NCI-H1930 (cell line): ENCODE results near the gene KRT5.

Source experiments
- DNase-seq, 2 experiments: peaks; one replicate each; lab custom pipeline; 2025; lab: John Stamatoyannopoulos, UW

Gene KRT5

DNA sequence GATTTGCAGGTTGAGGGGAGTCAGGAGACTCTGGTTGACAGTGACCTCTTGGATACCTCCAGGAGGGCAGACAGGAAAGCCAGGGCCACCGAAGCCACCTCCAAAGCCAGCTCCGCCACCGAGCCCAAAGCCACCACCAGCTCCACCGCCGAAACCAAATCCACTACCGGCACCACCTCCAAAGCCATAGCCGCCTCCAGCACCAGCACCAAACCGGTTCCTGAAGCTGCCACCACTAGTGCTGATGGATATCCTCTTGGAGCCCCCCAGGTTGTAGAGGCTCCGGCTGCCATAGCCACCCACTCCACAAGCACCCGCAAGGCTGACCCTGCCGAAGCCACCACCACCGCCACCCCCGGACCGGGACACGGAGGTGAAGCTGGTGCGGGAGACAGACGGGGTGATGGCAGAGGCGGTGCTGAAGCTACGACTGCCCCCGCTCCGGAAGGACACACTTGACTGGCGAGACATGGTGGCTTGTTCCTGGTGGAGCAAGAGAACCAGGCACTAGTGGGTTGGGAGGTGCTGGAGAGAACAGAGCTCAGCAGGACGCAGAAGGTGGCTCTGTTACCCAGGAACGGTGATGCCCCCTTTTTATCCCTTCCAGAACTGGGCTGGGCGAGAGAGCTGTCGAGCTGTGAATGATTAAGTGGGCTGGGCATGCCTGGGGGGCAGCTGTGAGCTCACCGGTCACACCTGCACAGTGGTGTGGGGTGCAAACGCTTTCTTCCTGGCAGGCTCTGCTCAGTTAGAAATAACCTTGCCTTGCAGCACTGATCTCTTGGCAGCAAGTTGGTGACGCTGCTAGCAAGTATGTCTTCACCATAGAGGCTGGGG, at the start of gene KRT5:
KRT5 (minus strand) TSS at position 569 of the 837 bp plus-strand sequence; CDS start at position 471, 98 bp downstream.
- DNase-seq: no peak

DNA sequence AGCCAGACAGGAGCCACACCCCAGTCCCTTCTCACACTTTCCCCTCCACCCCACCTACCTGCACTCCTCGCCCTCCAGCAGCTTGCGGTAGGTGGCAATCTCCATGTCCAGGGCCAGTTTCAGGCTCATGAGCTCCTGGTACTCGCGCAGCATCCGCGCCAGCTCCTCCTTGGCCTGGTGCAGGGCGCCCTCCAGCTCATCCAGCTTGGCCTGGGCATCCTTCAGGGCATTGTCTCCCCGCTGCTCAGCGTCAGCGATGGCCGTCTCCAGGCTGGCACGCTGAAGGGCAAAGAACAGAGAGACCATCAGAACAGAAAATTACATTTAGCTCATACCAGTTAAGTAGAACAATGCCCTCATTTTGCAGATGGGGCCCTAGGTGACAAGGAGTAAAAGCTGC, 47.9 kb upstream of the KRT5 start:
- DNase-seq: no peak

DNA sequence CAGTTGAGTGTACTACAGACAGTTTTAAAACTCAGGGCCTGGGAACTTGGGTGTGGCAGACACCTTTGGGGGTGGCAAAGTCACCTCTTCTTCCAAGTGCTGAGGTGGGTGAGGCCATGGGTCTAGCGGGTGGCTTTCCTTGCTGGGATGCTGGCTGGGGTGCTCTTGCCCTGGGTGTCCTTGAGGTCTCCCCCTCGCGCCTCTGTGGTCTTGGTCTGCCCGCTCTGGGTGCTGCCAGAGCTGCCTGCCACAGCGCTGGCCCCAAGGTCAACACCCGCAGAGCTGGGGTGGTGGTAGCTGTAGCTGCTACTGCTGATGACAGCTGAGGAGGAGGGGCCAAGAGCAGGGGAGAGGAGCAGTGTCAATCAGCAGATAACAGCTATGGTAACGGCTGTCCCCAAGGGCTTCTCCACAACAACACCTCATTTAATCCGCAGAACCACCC, 46.7 kb upstream of the KRT5 start:
- DNase-seq: no peak

DNA sequence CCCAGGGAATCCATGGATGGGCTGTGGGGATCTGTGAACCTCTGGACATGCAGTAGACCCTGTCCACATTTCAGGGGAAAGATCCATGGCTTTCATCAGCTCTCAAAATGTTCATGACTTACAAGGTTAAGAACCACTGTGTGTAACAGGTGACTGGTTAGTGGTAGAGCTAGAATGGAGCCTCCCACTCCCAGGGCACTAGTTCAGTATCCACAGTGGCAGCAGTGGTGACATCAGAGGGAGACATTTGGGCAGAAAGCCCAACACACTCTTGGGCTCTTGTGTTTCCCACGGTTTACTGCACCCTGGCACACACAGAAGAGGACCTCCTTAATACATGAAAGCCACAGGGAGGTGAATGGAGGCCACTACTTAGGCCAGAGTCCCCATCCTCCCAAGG, 44.4 kb upstream of the KRT5 start:
- DNase-seq: no peak

- no peak for DNase-seq
These were observed 41.8 kb upstream of the KRT5 start for GRCh38 chr12:52561880-52562449.

- DNase-seq: no peak
These were observed 39.8 kb upstream of the KRT5 start for GRCh38 chr12:52559979-52560378.

- no peak for DNase-seq
These were observed 38.7 kb upstream of the KRT5 start for GRCh38 chr12:52558781-52559445.

DNA sequence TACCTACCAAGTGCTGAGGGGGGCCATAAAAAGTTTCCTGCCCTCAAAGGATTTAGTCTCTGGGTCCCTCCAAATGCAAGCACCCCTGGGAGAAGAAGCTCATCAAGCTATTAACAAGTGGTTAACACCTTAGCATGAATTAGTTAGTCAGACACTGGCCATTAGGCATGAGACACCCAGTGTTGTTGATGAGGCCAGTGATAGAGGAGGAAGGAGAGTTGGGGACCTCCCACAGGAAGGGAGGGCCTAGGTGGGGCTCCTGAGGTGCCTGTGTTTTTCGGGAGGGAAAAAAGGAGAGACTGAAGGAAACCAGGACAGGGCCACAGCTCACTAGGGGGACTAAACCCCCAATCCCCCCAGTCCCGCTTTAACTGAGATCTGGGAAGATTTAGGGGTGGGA, 37.3 kb upstream of the KRT5 start:
- DNase-seq: no peak

- DNase-seq: no peak
These were observed 35.4 kb upstream of the KRT5 start for GRCh38 chr12:52555577-52555976.

GRCh38 chr12:52552681-52553195, 32.5 kb upstream of the KRT5 start, which contains the start of gene KRT71:
Gene KRT71, minus strand, starts transcription at chr12:52553145. Its CDS starts 68 bp downstream, at chr12:52553077.
- DNase-seq: no peak

GRCh38 chr12:52552055-52552454, 31.9 kb upstream of the KRT5 start:
- DNase-seq: no peak

- no peak for DNase-seq
These were observed 31.1 kb upstream of the KRT5 start for GRCh38 chr12:52551216-52551865.

DNA sequence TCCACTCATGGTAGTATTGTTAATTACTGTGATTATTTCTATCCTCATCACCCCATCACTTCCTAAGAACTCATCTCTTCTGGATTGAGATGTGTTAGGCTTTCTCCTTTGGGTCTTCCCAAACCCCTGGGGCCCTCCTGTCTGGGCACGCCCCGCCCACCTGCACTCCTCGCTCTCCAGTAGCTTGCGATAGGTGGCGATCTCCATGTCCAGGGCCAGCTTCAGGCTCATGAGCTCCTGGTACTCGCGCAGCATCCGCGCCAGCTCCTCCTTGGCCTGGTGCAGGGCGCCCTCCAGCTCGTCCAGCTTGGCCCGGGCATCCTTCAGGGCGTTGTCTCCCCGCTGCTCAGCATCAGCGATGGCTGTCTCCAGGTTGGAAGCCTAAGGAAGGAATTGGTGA, 25.9 kb upstream of the KRT5 start:
- DNase-seq: no peak

DNA sequence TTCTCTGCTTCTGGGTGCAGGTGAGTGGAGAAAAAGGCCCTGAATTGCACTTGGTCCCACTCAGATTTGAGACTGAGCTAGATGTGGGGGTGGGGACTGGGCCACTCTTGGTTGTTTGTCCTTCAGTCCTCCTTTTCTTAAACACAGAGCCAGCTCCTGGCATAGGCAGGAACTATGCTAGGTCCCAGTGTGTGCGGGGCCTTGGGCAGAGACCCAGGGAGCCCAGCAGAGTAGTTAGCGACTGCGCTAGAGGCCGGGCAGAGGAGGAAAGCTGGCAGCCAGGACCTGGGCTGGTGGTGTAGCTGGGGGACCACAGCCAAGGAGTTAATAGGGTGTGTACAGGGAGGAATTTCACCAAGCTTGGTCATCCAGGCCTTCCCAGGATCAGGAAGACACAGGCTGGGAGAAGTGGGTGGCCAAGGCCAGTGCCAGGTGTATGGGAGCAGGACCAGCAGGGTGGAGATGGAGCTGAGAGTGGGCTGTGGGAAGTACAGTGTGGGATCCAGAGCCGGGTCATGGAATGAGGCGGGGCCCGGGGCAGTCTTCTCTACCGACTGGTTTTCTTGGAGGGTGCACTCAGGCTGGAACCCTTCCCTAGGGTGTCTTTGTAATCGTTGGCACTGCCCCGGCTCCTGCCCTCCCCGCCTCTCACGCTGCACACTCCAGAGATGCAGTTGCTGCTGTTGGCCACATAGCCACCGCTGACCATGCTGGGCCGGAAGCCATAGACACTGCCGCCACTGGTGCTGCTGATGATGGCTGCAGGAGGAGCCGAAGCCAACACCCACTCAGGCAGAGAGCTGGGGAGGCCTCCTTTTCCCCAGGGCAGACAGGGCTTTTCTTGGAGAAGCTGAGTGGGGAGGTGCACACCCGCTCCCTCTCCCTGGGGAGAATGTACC, 24.0 kb upstream of the KRT5 start:
- DNase-seq: no peak

DNA sequence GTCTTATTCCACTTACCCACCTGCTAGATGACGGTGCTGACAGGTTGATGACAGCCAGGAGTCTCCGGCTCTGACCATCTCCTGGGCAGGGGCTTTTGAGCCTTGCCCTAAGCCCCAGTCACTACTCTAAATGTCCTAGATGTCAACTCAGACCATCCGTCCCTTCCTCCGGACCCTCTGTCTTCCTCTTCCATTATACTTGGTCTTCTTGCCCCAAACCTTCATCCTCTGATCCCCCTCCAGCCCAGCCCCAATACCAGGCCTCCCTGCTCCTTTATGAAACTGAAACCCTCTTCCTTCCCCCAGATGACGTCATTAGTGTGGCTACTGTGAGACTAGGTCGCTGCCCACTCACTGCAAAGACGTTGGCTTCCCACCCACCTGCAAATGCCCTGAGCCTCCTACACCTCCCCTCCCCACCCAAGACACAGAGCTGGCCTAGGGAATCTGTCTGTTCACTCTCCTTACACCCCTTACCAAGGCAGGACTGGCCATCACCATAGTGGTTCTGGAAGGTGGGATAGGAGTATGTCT, 22.7 kb upstream of the KRT5 start:
- no peak for DNase-seq

DNA sequence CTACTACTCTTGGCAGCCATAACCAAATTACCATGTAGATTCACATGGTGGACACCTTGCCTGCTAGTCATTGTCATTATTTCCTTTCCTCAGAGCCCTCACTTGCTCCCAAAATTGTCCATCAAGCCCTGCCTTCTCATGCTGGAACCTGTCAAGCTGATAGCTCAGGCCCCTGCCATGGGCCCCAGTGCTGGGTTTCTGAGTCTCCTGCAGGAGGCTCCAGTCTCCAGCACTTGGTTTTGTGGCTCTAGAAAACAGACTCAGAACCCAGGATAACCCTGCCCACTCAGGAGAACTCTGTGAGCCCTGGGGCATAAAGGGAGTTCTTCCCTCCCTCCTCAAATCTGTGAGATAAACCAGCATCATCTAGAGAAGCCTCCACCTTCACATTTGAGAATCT, 22.0 kb upstream of the KRT5 start:
- DNase-seq: no peak

DNA sequence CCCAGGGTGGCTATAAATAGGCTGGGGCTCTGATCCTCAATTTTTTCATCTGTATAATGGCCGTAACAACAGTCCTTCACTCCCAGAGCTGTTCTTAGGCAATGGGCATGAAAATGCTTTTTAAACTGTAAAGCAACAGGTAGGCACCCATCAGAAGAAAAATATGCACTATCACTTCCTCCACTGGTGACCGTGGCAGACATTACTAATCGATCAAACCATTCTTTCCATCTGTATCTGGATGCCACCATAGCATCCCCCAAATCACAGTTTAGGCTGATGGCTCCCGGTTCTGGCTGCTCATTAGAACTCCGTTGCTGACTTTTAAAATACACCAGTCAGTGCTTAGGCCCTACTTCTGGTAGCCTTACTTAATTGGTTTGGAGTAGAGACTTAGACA, 21.5 kb upstream of the KRT5 start:
- no peak for DNase-seq

DNA sequence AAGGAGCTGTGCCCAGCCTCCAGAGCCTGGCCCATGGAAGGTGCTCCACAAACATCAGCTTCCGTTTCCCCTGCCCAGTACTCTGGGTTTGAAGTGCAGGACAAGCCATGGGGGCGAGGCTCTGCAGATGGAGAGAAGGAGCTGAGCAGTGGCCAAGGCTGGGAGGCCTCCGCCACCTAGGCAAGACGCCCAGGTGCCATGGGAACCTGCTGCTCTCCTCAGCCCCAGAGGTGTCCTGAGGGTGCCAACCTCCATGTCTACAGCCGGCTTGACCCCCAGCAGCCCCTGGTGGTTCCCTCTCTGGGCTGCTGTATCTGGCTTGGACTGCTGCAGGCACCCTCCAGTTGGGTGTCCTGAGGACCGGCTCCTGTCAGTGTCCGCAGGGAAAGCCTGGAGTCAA, 20.3 kb upstream of the KRT5 start:
- no peak for DNase-seq

GRCh38 chr12:52539821-52540173, 19.6 kb upstream of the KRT5 start:
- no peak for DNase-seq

- no peak for DNase-seq
These were observed 19.1 kb upstream of the KRT5 start for GRCh38 chr12:52539083-52539820.
